ENCODE measurements around the gene NRAP.

Gene NRAP

GRCh38 chr10:113712024-113712423, 48.2 kb upstream of the NRAP start:
- Histone ChIP-seq H3K27me3 (ENCODE audit: insufficient read depth, low read length, poor library complexity) (no peaks in the 10 kb centered on the region), H3K4me3 (ENCODE audit: low read depth in 1 of 2, low read length in 2 of 2) (no peak overlapping the region), H3K9ac (ENCODE audit: low read depth, low read length) (no peak overlapping the region), H3K36me3 (ENCODE audit: insufficient read depth, low read length) (peaks cover 31% of the 10 kb centered on the region), H3K4me2 (ENCODE audit: insufficient read depth, low read length) (no peak overlapping the region), H3K4me1 (ENCODE audit: insufficient read depth, low read length) (no peaks in the 10 kb centered on the region), H3K79me2 (ENCODE audit: insufficient read depth, low read length) (peaks cover 26% of the 10 kb centered on the region), H3K9me3 (ENCODE audit: insufficient read depth, low read length, severe bottlenecking) (no peaks in the 10 kb centered on the region), H3K27ac (ENCODE audit: low read length) (no peak overlapping the region), H2AFZ (ENCODE audit: low read depth, low read length) (no peak overlapping the region), H4K20me1 (ENCODE audit: insufficient read depth, low read length) (peaks cover 25% of the 10 kb centered on the region)
- DNase-seq: no peak
- no peak for ATAC-seq (ENCODE audit: insufficient read depth, low read depth)
- no peak for TF ChIP-seq EZH2 (IDR thresholded peaks at IDR 0.05; ENCODE audit: borderline replicate concordance, low read depth, low read length, severe bottlenecking)
- no peak for TF ChIP-seq CTCF (IDR thresholded peaks at IDR 0.05; ENCODE audit: borderline replicate concordance, extremely low read depth, low read length, poor library complexity, severe bottlenecking)

GRCh38 chr10:113711142-113711541, 47.3 kb upstream of the NRAP start:
- H3K9me3 ChIP-seq (ENCODE audit: insufficient read depth, low read length, severe bottlenecking): no peaks in the 10 kb centered on the region
- DNase-seq (no peak), ATAC-seq (ENCODE audit: insufficient read depth, low read depth) (no peak)
- peaks cover 30% of the 10 kb centered on the region for H4K20me1 ChIP-seq (ENCODE audit: insufficient read depth, low read length)
- H3K4me1 ChIP-seq (ENCODE audit: insufficient read depth, low read length): no peaks in the 10 kb centered on the region
- no peaks in the 10 kb centered on the region for H3K27me3 ChIP-seq (ENCODE audit: insufficient read depth, low read length, poor library complexity)
- peaks cover 27% of the 10 kb centered on the region for H3K79me2 ChIP-seq (ENCODE audit: insufficient read depth, low read length)
- no peak overlapping the region for H3K27ac ChIP-seq (ENCODE audit: low read length)
- H2AFZ ChIP-seq (ENCODE audit: low read depth, low read length): no peak overlapping the region
- peaks cover 32% of the 10 kb centered on the region for H3K36me3 ChIP-seq (ENCODE audit: insufficient read depth, low read length)
- H3K9ac ChIP-seq (ENCODE audit: low read depth, low read length): no peak overlapping the region
- H3K4me3 ChIP-seq (ENCODE audit: low read depth in 1 of 2, low read length in 2 of 2): no peak overlapping the region
- no peak overlapping the region for H3K4me2 ChIP-seq (ENCODE audit: insufficient read depth, low read length)
- no peak for TF ChIP-seq CTCF (IDR thresholded peaks at IDR 0.05; ENCODE audit: borderline replicate concordance, extremely low read depth, low read length, poor library complexity, severe bottlenecking)
- no peak for TF ChIP-seq EZH2 (IDR thresholded peaks at IDR 0.05; ENCODE audit: borderline replicate concordance, low read depth, low read length, severe bottlenecking)

- Histone ChIP-seq H4K20me1 (ENCODE audit: insufficient read depth, low read length) (peaks cover 37% of the 10 kb centered on the region), H3K4me3 (ENCODE audit: low read depth in 1 of 2, low read length in 2 of 2) (no peak overlapping the region), H3K9me3 (ENCODE audit: insufficient read depth, low read length, severe bottlenecking) (no peaks in the 10 kb centered on the region), H3K4me2 (ENCODE audit: insufficient read depth, low read length) (no peak overlapping the region), H3K27me3 (ENCODE audit: insufficient read depth, low read length, poor library complexity) (no peaks in the 10 kb centered on the region), H3K4me1 (ENCODE audit: insufficient read depth, low read length) (no peaks in the 10 kb centered on the region), H3K79me2 (ENCODE audit: insufficient read depth, low read length) (peaks cover 26% of the 10 kb centered on the region), H2AFZ (ENCODE audit: low read depth, low read length) (no peak overlapping the region), H3K36me3 (ENCODE audit: insufficient read depth, low read length) (peaks cover 26% of the 10 kb centered on the region), H3K27ac (ENCODE audit: low read length) (no peak overlapping the region), H3K9ac (ENCODE audit: low read depth, low read length) (no peak overlapping the region)
- DNase-seq: no peak
- no peak for ATAC-seq (ENCODE audit: insufficient read depth, low read depth)
- TF ChIP-seq EZH2 (IDR thresholded peaks at IDR 0.05; ENCODE audit: borderline replicate concordance, low read depth, low read length, severe bottlenecking) (no peak), CTCF (IDR thresholded peaks at IDR 0.05; ENCODE audit: borderline replicate concordance, extremely low read depth, low read length, poor library complexity, severe bottlenecking) (no peak)
These were observed 45.5 kb upstream of the NRAP start for GRCh38 chr10:113709221-113709838.

Measured in DND-41 (cell line).